Measurements from ENCODE around the gene C19orf47.

The C19orf47 gene

GRCh38 chr19:40362160-40362559 is 14.0 kb upstream of the C19orf47 start:
- in situ Hi-C loops (cut with MboI; ENCODE audit: low pct_unique_long_range_greater_than_20kb, low sequenced_read_pairs, unreplicated experiment), result no loop called here
- DNase-seq (ENCODE audit: low spot score), result no peak
- no peak for TF ChIP-seq CTCF (IDR thresholded peaks at IDR 0.05; ENCODE audit: extremely low read depth, insufficient read depth, missing control alignments)

- TF ChIP-seq CTCF (IDR thresholded peaks at IDR 0.05; ENCODE audit: extremely low read depth, insufficient read depth, missing control alignments), result no peak
- in situ Hi-C loops (cut with MboI; ENCODE audit: low pct_unique_long_range_greater_than_20kb, low sequenced_read_pairs, unreplicated experiment), result no loop called here
- DNase-seq (ENCODE audit: low spot score), result no peak
Measured at GRCh38 chr19:40360708-40361241, 12.6 kb upstream of the C19orf47 start.

GRCh38 chr19:40360020-40360707 is 12.0 kb upstream of the C19orf47 start:
- in situ Hi-C loops (cut with MboI; ENCODE audit: low pct_unique_long_range_greater_than_20kb, low sequenced_read_pairs, unreplicated experiment), result no loop called here
- no peak for TF ChIP-seq CTCF (IDR thresholded peaks at IDR 0.05; ENCODE audit: extremely low read depth, insufficient read depth, missing control alignments)
- no peak for DNase-seq (ENCODE audit: low spot score)

- no peak for DNase-seq (ENCODE audit: low spot score)
- no peak for TF ChIP-seq CTCF (IDR thresholded peaks at IDR 0.05; ENCODE audit: extremely low read depth, insufficient read depth, missing control alignments)
- in situ Hi-C loops (cut with MboI; ENCODE audit: low pct_unique_long_range_greater_than_20kb, low sequenced_read_pairs, unreplicated experiment), result no loop called here
Measured at GRCh38 chr19:40358773-40359172, 10.6 kb upstream of the C19orf47 start.

- no peak for TF ChIP-seq CTCF (IDR thresholded peaks at IDR 0.05; ENCODE audit: extremely low read depth, insufficient read depth, missing control alignments)
- in situ Hi-C loops (cut with MboI; ENCODE audit: low pct_unique_long_range_greater_than_20kb, low sequenced_read_pairs, unreplicated experiment), result no loop called here
- DNase-seq (ENCODE audit: low spot score), result no peak
Measured at GRCh38 chr19:40357640-40358039, 9.4 kb upstream of the C19orf47 start.

GRCh38 chr19:40356681-40357595 is 8.7 kb upstream of the C19orf47 start:
- in situ Hi-C loops (cut with MboI; ENCODE audit: low pct_unique_long_range_greater_than_20kb, low sequenced_read_pairs, unreplicated experiment), result no loop called here
- DNase-seq (ENCODE audit: low spot score), result no peak
- TF ChIP-seq CTCF (IDR thresholded peaks at IDR 0.05; ENCODE audit: extremely low read depth, insufficient read depth, missing control alignments), result no peak

All from GM13977 (cell line).